Measurements from ENCODE around the gene FHOD3. TPM values are rescaled to one million over a fixed set of nuclear protein-coding genes. Genes with fewer than 3 reads are reported as not detected.

Gene FHOD3
- total RNA-seq, 1 donor from 2014 or later: not detected

DNA sequence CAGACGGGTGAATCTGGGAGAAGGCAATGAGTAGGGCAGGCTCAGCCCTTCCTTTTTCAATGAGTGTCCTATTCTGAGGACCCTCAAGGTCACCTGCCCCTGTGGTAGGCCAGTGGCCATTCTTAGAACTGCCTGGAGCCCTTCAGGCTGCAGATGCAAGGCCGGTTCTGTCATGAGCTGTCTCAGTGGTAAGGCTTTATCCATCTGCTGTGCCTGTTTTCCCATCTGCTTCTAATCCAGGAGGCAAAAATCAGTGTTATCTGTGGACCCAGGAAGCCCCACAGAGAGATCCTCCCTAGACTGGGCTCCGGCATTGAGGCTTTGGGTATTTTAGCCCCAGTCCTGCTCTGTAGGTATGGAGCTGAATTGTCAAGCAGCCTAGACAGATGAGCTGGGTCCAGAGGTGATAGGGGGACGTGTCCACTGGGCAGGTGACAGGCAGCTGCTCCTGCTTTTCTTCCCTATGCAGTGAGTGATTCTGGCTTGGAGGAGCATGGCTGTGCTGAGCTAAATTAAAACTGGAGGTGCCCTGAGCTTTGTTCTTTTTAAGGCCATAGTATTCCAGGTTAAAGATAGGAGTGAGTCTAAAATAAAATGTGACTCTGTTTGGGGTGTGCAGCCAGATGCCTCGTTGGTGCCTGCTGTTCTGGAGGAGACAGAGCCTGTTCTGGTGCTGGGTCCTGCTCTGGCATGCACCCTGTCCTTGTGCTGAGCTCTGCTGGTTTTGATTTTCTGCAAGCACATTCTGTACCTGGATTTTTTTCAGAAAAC lies 92.5 kb downstream of the FHOD3 start:
- no peak overlapping the region for H3K4me3 Mint-ChIP-seq
- H3K27me3 Mint-ChIP-seq (ENCODE audit: insufficient read depth): no peaks in the 10 kb centered on the region
- no peaks in the 10 kb centered on the region for H3K4me1 Mint-ChIP-seq (ENCODE audit: low read depth)
- intact Hi-C loops (cut with micrococcal nuclease): no loop called here
- no peak overlapping the region for H3K27ac Mint-ChIP-seq
- no peak for DNase-seq (ENCODE audit: low spot score)
- no peaks in the 10 kb centered on the region for H3K36me3 Mint-ChIP-seq (ENCODE audit: low read depth)
- H3K9me3 Mint-ChIP-seq: no peaks in the 10 kb centered on the region

DNA sequence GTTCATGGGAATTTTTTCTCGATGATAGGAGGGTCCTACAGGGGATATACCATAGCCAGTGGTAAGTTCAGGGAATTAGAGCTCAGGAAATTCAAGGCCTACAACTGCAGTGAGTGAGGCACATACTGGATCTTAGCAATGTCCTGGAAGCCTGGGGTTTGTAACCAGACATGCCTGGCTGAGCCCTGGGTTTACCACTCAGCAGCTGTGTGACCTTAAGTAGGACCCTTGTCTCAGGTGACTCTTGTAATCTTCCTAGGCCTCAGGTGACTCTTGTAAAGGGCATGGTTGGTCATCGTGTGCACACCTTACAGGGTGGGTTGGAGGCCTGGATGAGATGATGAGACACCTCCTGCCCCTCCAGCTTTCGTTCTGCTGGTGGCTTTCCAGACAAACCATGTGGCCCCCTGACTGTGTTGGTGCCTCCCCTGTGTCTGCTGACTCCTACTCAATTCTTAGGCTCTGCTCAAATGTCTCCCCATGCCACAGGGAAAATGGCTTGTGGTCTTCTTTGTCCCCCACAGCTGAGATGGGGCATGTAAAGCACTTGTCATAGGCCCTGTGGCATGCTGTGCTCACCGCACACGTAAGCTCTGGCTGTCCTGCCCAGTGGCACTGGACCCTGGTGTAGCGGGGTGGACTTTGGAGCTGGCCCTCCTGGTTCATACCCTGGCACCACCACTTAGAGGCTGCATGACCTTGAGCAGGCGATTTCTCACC lies 94.1 kb downstream of the FHOD3 start:
- Mint-ChIP-seq H3K27me3 (ENCODE audit: insufficient read depth) (no peaks in the 10 kb centered on the region), H3K9me3 (peaks cover under 1% of the 10 kb centered on the region), H3K27ac (no peak overlapping the region), H3K4me1 (ENCODE audit: low read depth) (no peaks in the 10 kb centered on the region), H3K4me3 (no peak overlapping the region), H3K36me3 (ENCODE audit: low read depth) (no peaks in the 10 kb centered on the region)
- no peak for DNase-seq (ENCODE audit: low spot score)
- intact Hi-C loops (cut with micrococcal nuclease): no loop called here

DNA sequence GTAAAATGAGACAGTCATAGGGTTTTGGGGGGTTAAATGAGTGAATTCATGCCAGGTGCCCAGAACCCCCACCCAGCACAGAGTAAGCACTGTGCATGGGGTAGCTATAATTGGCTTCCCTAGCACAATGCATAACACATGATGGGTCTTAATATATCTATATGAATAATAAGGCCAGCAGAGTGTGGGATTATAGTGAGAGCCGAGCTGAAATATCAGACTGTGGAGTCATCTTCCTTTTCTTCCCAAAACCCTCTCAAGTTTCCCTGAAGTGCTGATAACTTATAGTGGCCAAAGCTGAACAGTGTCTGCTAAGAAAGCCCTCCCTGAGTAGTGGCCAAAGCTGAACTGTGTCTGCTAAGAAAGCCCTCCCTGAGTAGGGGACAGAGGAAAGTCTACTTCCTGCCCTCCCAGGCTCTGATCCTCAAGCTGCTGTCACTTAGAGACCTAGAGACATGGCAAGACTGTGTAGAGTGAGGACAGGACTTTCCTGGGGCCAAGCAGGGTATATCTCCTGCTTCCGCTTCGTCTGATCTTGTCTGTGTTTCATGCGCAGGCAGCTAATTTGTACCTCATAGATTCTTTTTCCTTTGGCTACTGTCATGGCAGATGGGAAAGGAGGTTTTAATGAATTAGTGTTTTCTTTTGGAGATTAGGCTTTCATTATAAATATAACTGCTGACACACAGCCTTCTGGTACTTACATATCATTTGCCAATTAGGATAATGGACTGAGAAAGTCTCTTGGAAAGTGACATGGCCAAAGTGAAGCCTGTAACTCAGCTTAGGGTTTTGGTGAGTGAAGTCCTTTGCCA lies 94.9 kb downstream of the FHOD3 start:
- Mint-ChIP-seq H3K27me3 (ENCODE audit: insufficient read depth) (no peaks in the 10 kb centered on the region), H3K4me3 (no peak overlapping the region), H3K27ac (no peak overlapping the region), H3K4me1 (ENCODE audit: low read depth) (no peaks in the 10 kb centered on the region), H3K9me3 (peaks cover 8% of the 10 kb centered on the region), H3K36me3 (ENCODE audit: low read depth) (no peaks in the 10 kb centered on the region)
- no peak for DNase-seq (ENCODE audit: low spot score)
- intact Hi-C loops (cut with micrococcal nuclease): no loop called here

DNA sequence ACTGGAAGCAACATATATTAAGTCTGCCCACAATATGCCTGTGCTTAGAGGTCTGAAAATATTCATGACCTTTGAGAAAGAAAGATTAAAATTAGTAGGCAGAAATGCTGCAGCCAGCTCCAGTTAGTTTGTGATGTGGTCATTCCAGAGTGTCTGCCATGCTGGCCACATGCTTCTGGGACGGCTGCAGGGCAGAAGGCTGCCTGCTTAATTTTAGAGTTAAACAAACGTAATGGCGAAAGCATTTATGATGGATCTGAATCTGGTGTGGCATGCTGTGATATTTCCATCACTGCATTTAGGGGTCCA lies 95.4 kb downstream of the FHOD3 start:
- no peaks in the 10 kb centered on the region for H3K36me3 Mint-ChIP-seq (ENCODE audit: low read depth)
- no peak overlapping the region for H3K4me3 Mint-ChIP-seq
- H3K27ac Mint-ChIP-seq: no peak overlapping the region
- peaks cover 9% of the 10 kb centered on the region for H3K9me3 Mint-ChIP-seq
- H3K4me1 Mint-ChIP-seq (ENCODE audit: low read depth): no peaks in the 10 kb centered on the region
- no peaks in the 10 kb centered on the region for H3K27me3 Mint-ChIP-seq (ENCODE audit: insufficient read depth)
- intact Hi-C loops (cut with micrococcal nuclease): no loop called here
- DNase-seq (ENCODE audit: low spot score): no peak

DNA sequence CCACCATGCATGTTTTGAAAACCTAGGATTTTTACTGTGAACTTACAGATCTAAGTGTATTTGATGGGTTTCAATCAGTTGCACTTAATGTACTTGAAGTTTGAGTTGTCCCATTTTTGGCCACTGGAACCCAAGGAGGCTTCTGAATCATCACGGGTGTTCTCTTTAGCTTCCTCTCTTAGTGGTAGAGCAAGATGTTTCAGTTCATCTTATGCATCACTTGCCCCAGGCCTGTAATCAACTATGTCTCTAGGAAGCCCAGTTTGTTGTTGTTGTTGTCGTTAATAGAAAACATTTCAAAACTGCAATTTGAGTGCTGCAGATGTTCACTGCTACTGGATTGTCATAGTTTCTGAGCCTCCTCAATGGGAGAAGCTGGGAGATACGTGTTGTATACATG lies 97.0 kb downstream of the FHOD3 start:
- H3K4me1 Mint-ChIP-seq (ENCODE audit: low read depth): no peaks in the 10 kb centered on the region
- no peak for DNase-seq (ENCODE audit: low spot score)
- no peak overlapping the region for H3K27ac Mint-ChIP-seq
- H3K36me3 Mint-ChIP-seq (ENCODE audit: low read depth): no peaks in the 10 kb centered on the region
- H3K4me3 Mint-ChIP-seq: no peak overlapping the region
- no peaks in the 10 kb centered on the region for H3K27me3 Mint-ChIP-seq (ENCODE audit: insufficient read depth)
- H3K9me3 Mint-ChIP-seq: peaks cover 9% of the 10 kb centered on the region
- intact Hi-C loops (cut with micrococcal nuclease): no loop called here

DNA sequence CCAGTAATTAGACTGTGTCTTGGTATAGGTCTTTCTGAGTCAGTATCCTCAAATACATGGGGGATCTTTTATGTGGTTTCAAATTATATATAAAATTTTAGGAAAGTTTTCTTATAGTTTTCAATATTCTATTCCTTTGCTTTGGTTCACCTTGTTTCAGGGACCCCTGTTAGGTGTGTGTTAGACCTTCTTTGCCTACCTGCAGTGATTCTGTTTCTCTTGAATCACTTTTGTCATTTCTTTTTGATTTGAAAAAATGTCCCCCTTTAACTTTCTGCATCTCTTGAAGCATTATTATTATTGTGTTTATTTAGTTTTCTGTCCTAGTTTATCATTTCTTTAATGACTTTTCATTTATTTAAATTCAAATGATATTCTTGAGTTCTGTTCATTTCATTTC lies 98.7 kb downstream of the FHOD3 start:
- no peak overlapping the region for H3K27ac Mint-ChIP-seq
- no peak for DNase-seq (ENCODE audit: low spot score)
- no peaks in the 10 kb centered on the region for H3K27me3 Mint-ChIP-seq (ENCODE audit: insufficient read depth)
- no peak overlapping the region for H3K4me3 Mint-ChIP-seq
- intact Hi-C loops (cut with micrococcal nuclease): no loop called here
- H3K4me1 Mint-ChIP-seq (ENCODE audit: low read depth): no peaks in the 10 kb centered on the region
- no peaks in the 10 kb centered on the region for H3K36me3 Mint-ChIP-seq (ENCODE audit: low read depth)
- H3K9me3 Mint-ChIP-seq: peaks cover 9% of the 10 kb centered on the region

DNA sequence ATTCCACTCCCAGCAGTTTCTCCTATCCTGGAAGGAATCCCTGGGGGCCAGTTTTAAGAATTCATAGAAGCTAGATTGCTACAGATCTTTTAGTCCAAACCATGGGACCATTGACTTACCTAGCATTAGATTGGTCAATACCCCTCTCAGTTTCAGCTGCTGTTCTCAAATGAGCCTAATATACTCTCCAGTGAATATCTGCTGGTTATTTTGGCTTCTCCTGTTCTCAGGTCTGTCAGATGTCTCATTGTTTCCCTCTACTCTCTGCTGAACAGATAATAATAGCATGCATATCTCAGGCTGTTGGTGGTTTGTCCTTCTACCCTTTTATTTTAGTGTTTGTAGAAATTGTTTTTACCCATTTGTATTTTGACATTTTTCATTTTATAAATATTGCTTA lies 99.5 kb downstream of the FHOD3 start:
- no peaks in the 10 kb centered on the region for H3K4me1 Mint-ChIP-seq (ENCODE audit: low read depth)
- no peak for DNase-seq (ENCODE audit: low spot score)
- H3K9me3 Mint-ChIP-seq: peaks cover 9% of the 10 kb centered on the region
- no peaks in the 10 kb centered on the region for H3K27me3 Mint-ChIP-seq (ENCODE audit: insufficient read depth)
- no peak overlapping the region for H3K4me3 Mint-ChIP-seq
- no peak overlapping the region for H3K27ac Mint-ChIP-seq
- intact Hi-C loops (cut with micrococcal nuclease): no loop called here
- no peaks in the 10 kb centered on the region for H3K36me3 Mint-ChIP-seq (ENCODE audit: low read depth)

DNA sequence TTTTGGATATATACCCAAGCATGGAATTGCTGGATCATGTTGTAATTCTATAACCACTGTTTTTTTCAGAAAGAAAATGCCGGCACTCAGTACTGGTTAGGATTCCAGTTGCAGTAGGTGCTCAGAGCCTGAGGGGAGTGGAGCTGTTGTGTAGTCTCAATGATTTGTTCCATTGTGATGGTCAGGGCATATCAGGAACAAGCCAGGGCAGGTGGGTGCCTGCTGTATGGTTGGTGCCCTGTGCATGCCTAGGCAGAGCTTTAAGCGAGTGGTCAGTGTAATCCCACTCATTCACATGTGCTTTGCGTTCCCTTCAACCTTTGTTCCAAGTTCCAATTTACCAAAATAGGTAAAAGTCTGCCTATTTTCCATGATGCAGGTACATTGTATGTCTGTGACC lies 100.9 kb downstream of the FHOD3 start:
- intact Hi-C loops (cut with micrococcal nuclease): no loop called here
- Mint-ChIP-seq H3K27me3 (ENCODE audit: insufficient read depth) (peaks cover 1% of the 10 kb centered on the region), H3K4me3 (no peak overlapping the region), H3K27ac (no peak overlapping the region), H3K4me1 (ENCODE audit: low read depth) (no peaks in the 10 kb centered on the region), H3K36me3 (ENCODE audit: low read depth) (no peaks in the 10 kb centered on the region), H3K9me3 (peaks cover 9% of the 10 kb centered on the region)
- DNase-seq (ENCODE audit: low spot score): no peak

DNA sequence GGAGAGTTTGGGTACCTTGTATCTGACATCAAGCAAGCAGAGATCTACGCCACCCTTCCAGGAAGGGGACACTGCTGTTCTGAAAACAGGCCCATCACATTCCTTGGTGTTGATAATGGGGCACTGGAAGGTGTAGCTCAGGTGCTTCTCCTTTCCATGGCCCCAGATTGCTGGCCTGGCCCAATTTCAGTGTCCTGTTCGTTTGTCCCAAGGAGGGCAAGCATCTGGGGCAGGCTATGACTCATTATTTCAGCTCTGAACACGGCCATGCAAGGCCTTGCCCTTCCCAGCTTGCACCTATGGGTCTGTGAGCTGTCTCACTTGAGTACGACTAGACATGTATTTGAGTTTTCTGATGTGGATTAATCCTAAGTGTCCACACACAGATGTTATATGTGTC lies 101.5 kb downstream of the FHOD3 start:
- Mint-ChIP-seq H3K27ac (no peak overlapping the region), H3K36me3 (ENCODE audit: low read depth) (no peaks in the 10 kb centered on the region)

DNA sequence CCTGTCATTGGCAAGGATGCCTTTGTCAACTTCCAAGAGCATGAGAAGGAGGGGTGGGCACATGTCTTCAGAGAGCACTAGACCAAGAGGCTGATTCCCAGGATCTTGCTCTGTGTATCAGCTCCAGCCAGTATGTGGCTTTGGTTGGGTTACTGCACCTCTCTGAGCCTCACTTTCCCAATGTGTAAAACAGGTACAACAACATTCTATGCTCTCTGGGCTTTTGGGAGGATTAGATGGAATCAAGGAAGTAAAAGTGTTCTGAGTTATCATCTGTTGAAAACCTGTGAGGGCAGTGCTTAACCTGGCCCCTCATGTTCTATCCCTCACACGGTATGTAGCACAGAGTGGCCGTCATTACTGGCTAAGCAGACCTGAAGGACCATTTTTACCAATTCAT lies 103.9 kb downstream of the FHOD3 start:
- no peak overlapping the region for H3K4me3 Mint-ChIP-seq
- no peak overlapping the region for H3K27ac Mint-ChIP-seq
- no peak for DNase-seq (ENCODE audit: low spot score)
- H3K36me3 Mint-ChIP-seq (ENCODE audit: low read depth): no peaks in the 10 kb centered on the region
- peaks cover 9% of the 10 kb centered on the region for H3K9me3 Mint-ChIP-seq
- no peaks in the 10 kb centered on the region for H3K4me1 Mint-ChIP-seq (ENCODE audit: low read depth)
- H3K27me3 Mint-ChIP-seq (ENCODE audit: insufficient read depth): peaks cover 4% of the 10 kb centered on the region
- intact Hi-C loops (cut with micrococcal nuclease): no loop called here

More for the DNA sequence above, 101.5 kb downstream of the FHOD3 start:
- H3K9me3 Mint-ChIP-seq: peaks cover 9% of the 10 kb centered on the region
- peaks cover 3% of the 10 kb centered on the region for H3K27me3 Mint-ChIP-seq (ENCODE audit: insufficient read depth)
- H3K4me1 Mint-ChIP-seq (ENCODE audit: low read depth): no peaks in the 10 kb centered on the region
- H3K4me3 Mint-ChIP-seq: no peak overlapping the region
- intact Hi-C loops (cut with micrococcal nuclease): no loop called here
- DNase-seq (ENCODE audit: low spot score): no peak

DNA sequence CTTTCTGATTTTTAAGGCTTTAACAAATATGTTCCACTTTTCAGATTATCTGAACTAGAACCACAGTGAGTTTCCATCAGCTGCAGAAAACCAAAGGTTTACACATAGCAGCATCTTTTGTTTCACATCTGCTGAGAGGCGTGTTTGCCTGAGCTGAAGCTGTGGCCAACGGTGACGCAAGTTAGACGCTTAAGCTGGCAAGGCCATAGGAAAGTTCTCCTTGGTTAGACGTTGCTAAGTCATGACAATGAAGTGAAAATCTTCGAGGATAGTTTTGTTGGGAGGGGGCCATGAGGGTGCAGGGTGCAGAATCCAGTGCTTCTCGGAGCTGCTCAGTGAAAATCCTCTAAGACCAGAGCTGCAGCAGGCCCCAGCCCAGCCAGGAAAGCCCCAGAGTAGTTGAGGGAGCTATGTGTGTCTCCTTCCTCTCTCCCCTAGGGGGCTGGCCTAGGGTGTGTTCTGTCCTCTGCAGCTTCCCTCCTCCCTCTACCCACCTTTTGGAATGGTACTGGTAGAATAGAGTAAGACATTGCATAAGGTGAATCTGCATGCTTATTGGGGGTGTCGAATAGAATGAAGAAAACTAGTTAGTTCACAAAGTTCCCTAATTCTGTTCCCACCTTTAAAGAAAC lies 105.4 kb downstream of the FHOD3 start:
- Mint-ChIP-seq H3K27ac (no peak overlapping the region), H3K9me3 (no peaks in the 10 kb centered on the region), H3K27me3 (ENCODE audit: insufficient read depth) (peaks cover 4% of the 10 kb centered on the region), H3K36me3 (ENCODE audit: low read depth) (no peaks in the 10 kb centered on the region), H3K4me1 (ENCODE audit: low read depth) (no peaks in the 10 kb centered on the region), H3K4me3 (no peak overlapping the region)
- intact Hi-C loops (cut with micrococcal nuclease): no loop called here
- DNase-seq (ENCODE audit: low spot score): no peak

DNA sequence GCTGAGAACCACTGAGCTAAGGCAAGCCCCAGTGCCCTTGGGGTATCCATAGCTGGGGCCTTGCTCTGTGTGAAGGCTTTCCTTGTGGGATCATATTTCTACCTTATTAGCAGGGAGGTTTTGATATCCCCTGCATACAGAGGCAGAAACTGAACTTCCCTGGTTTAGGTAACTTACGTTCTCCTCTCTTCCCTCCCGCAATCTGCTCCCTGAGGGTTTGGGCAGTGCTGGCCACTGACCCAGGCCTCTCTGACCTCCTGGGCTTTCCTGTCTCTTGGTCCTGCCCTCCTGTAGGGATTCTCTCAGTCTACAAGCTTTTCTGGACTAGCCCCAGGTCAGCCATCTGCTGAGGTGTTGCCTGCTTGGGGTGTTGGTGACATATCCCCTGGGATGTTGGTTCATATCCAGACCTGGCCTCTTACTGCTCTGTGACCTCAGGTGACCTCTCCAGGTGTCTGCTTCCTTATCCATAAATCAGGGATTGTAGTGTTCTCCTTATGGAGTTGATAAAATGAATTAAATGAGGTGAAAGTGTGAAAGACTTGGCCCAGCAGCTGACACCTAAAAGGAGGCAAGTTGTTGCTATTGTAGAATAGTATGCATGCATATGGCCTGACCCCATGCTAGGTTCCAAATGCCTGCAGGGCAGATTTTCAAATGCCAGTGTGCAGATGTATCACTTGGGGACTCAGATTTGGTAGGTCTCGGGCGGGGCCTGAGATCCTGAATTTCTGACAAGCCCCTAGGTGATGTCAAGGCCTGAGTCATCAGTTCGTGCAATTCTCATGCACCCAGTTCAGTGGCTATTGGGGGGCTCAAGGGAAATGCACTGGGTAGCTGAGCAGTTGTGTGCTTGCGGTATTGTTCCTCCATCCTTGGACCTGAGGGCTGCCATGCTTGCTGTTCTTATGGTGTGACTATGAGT lies 106.6 kb downstream of the FHOD3 start:
- peaks cover 4% of the 10 kb centered on the region for H3K27me3 Mint-ChIP-seq (ENCODE audit: insufficient read depth)
- H3K4me3 Mint-ChIP-seq: no peak overlapping the region
- no peaks in the 10 kb centered on the region for H3K4me1 Mint-ChIP-seq (ENCODE audit: low read depth)
- intact Hi-C loops (cut with micrococcal nuclease): no loop called here
- no peak overlapping the region for H3K27ac Mint-ChIP-seq
- no peaks in the 10 kb centered on the region for H3K9me3 Mint-ChIP-seq
- DNase-seq (ENCODE audit: low spot score): no peak
- H3K36me3 Mint-ChIP-seq (ENCODE audit: low read depth): no peaks in the 10 kb centered on the region

Data from activated T-helper 1 cell treated with anti-CD3 and anti-CD28 coated beads, Interleukin-12 subunit alpha, Interleukin-12 subunit beta, Interleukin-2, Interleukin-4 antibody, amounts not matched to agents 30 ng/mL and 10 ng/mL and 1 ng/mL, durations not matched to agents 14 hours and 24 hours and 36 hours (primary cell).